ENCODE data around the gene ZNF785. TPM values are rescaled to one million over a fixed set of nuclear protein-coding genes. Genes with fewer than 3 reads are reported as not detected.

The ZNF785 gene
- total and polyA plus RNA-seq, 2 experiments from 2014 or later = 4.9 to 7.1 TPM

DNA sequence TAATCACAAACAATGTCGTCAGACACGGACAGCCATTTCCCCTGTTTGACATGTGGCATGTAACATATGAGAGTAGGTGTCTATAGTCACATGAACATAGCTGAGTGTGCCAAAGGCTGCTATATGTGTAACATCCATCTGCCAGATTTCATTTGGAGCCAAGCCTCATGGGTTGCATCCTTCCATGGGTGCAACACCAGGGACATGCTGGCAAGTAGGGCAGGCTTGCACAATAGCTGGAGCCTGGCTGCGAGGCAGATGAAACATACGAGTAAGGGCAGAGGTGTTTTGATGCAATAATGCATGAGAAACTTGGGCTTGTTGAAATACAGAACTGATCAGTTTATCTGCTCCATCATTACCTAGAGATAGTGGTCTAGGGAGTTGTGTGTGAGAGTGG lies 33.7 kb upstream of the ZNF785 start:
- no peaks in the 10 kb centered on the region for H3K36me3 ChIP-seq (ENCODE audit: insufficient read depth)
- DNase-seq (ENCODE audit: low spot score) (no peak), ATAC-seq (no peak)
- Mint-ChIP-seq H3K36me3 (ENCODE audit: low read depth) (no peaks in the 10 kb centered on the region), H3K4me3 (no peak overlapping the region), H3K4me1 (peaks cover 12% of the 10 kb centered on the region; the same call in 2 of the 3 replicates), H3K27me3 (ENCODE audit: insufficient read depth, low read depth, poor library complexity) (peaks cover under 1% of the 10 kb centered on the region), H3K27ac (no peak overlapping the region), H3K9me3 (peaks cover 2% of the 10 kb centered on the region; the same call in 1 of the 3 replicates)
- H4K20me1 ChIP-seq (replicated peaks; ENCODE audit: insufficient read depth) = no peaks in the 10 kb centered on the region
- H3K4me2 ChIP-seq = no peak overlapping the region
- no peak overlapping the region for H3K4me3 ChIP-seq
- no peaks in the 10 kb centered on the region for H3K27me3 ChIP-seq (ENCODE audit: insufficient read depth)
- H3K9me2 ChIP-seq (ENCODE audit: insufficient read depth) = no peaks in the 10 kb centered on the region
- TF ChIP-seq, protein P1, sequence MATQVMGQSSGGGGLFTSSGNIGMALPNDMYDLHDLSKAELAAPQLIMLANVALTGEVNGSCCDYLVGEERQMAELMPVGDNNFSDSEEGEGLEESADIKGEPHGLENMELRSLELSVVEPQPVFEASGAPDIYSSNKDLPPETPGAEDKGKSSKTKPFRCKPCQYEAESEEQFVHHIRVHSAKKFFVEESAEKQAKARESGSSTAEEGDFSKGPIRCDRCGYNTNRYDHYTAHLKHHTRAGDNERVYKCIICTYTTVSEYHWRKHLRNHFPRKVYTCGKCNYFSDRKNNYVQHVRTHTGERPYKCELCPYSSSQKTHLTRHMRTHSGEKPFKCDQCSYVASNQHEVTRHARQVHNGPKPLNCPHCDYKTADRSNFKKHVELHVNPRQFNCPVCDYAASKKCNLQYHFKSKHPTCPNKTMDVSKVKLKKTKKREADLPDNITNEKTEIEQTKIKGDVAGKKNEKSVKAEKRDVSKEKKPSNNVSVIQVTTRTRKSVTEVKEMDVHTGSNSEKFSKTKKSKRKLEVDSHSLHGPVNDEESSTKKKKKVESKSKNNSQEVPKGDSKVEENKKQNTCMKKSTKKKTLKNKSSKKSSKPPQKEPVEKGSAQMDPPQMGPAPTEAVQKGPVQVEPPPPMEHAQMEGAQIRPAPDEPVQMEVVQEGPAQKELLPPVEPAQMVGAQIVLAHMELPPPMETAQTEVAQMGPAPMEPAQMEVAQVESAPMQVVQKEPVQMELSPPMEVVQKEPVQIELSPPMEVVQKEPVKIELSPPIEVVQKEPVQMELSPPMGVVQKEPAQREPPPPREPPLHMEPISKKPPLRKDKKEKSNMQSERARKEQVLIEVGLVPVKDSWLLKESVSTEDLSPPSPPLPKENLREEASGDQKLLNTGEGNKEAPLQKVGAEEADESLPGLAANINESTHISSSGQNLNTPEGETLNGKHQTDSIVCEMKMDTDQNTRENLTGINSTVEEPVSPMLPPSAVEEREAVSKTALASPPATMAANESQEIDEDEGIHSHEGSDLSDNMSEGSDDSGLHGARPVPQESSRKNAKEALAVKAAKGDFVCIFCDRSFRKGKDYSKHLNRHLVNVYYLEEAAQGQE (IDR thresholded peaks at IDR 0.05; ENCODE audit: unreplicated experiment) = no peak
- TF ChIP-seq STAT1 (IDR thresholded peaks at IDR 0.05; ENCODE audit: unreplicated experiment) = no peak
- no peak for TF ChIP-seq NANOG (IDR thresholded peaks at IDR 0.05; ENCODE audit: borderline replicate concordance)
- no peak for TF ChIP-seq POLR2AphosphoS5 (IDR thresholded peaks at IDR 0.05; ENCODE audit: low read depth)
- no peak for TF ChIP-seq JUNB (IDR thresholded peaks at IDR 0.05; ENCODE audit: unreplicated experiment)
- TF ChIP-seq CREB1 (CRISPR knock-in tag; IDR thresholded peaks at IDR 0.05; ENCODE audit: low read depth) = no peak
- H3F3A ChIP-seq (replicated peaks; ENCODE audit: low read depth) = no peaks in the 10 kb centered on the region
- H3K4me1 ChIP-seq (ENCODE audit: insufficient read depth) = no peaks in the 10 kb centered on the region
- no peaks in the 10 kb centered on the region for H3K79me2 ChIP-seq (replicated peaks; ENCODE audit: insufficient read depth)
- H2AFZ ChIP-seq = no peak overlapping the region
- no peak overlapping the region for H3K27ac ChIP-seq (ENCODE audit: low read depth)

GRCh38 chr16:30615358-30616091 lies 30.0 kb upstream of the ZNF785 start:
- no peaks in the 10 kb centered on the region for H3K4me1 ChIP-seq (ENCODE audit: insufficient read depth)
- DNase-seq (ENCODE audit: low spot score) (peak; percentile 95), ATAC-seq (peak; percentile 92)
- no peaks in the 10 kb centered on the region for H3K9me2 ChIP-seq (ENCODE audit: insufficient read depth)
- Mint-ChIP-seq H3K27me3 (ENCODE audit: insufficient read depth, low read depth, poor library complexity) (peaks cover 5% of the 10 kb centered on the region), H3K4me1 (peaks cover 1% of the 10 kb centered on the region; the same call in 2 of the 3 replicates), H3K36me3 (ENCODE audit: low read depth) (no peaks in the 10 kb centered on the region), H3K4me3 (no peak overlapping the region), H3K9me3 (0 out of 3 replicates have a peak, but pooled peaks cover 2% of the 10 kb centered on the region), H3K27ac (no peak overlapping the region)
- H3K79me2 ChIP-seq (replicated peaks; ENCODE audit: insufficient read depth) = no peaks in the 10 kb centered on the region
- 0 out of 2 replicates have a peak, but pooled peaks cover 6% of the 10 kb centered on the region for H3F3A ChIP-seq (replicated peaks; ENCODE audit: low read depth)
- H3K4me3 ChIP-seq = no peak overlapping the region
- TF ChIP-seq, protein P2, sequence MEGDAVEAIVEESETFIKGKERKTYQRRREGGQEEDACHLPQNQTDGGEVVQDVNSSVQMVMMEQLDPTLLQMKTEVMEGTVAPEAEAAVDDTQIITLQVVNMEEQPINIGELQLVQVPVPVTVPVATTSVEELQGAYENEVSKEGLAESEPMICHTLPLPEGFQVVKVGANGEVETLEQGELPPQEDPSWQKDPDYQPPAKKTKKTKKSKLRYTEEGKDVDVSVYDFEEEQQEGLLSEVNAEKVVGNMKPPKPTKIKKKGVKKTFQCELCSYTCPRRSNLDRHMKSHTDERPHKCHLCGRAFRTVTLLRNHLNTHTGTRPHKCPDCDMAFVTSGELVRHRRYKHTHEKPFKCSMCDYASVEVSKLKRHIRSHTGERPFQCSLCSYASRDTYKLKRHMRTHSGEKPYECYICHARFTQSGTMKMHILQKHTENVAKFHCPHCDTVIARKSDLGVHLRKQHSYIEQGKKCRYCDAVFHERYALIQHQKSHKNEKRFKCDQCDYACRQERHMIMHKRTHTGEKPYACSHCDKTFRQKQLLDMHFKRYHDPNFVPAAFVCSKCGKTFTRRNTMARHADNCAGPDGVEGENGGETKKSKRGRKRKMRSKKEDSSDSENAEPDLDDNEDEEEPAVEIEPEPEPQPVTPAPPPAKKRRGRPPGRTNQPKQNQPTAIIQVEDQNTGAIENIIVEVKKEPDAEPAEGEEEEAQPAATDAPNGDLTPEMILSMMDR (conservative IDR thresholded peaks at IDR 0.05; ENCODE audit: low read depth in 2 of 2) = peak; percentile 97 to 100
- TF ChIP-seq STAT1 (IDR thresholded peaks at IDR 0.05; ENCODE audit: unreplicated experiment) (no peak), NANOG (IDR thresholded peaks at IDR 0.05; ENCODE audit: borderline replicate concordance) (no peak), ZNF114 (CRISPR knock-in tag; IDR thresholded peaks at IDR 0.05) (no peak)
- no peaks in the 10 kb centered on the region for H4K20me1 ChIP-seq (replicated peaks; ENCODE audit: insufficient read depth)
- no peaks in the 10 kb centered on the region for H3K36me3 ChIP-seq (ENCODE audit: insufficient read depth)
- no peak overlapping the region for H3K4me2 ChIP-seq
- no peaks in the 10 kb centered on the region for H3K27me3 ChIP-seq (ENCODE audit: insufficient read depth)
- peak overlapping the region; percentile 93; the same call in 1 of the 2 replicates for H2AFZ ChIP-seq
- no peak overlapping the region for H3K27ac ChIP-seq (ENCODE audit: low read depth)
